Liver (tissue), 9 donors: ENCODE measurements around the gene NR6A1. TPM values are rescaled to one million over a fixed set of nuclear protein-coding genes. Genes with fewer than 3 reads are reported as not detected.

Experiments used
- DNase-seq: peaks from one replicate; pipeline ENCODE4 v3.0.0-alpha.2; 2017; ENCODE audit warnings: low spot score
- H3K27ac ChIP-seq, 2 donors: one replicate each; pipeline ENCODE4 v1.7.0; 2013; ENCODE audit warnings: inconsistent platforms in 2 of 2, low read length in 2 of 2, control low read depth in 1 of 2, low read depth in 1 of 2, mild to moderate bottlenecking in 1 of 2
- H3K27me3 ChIP-seq, 4 donors: one replicate each; pipeline versions ENCODE4 v1.6.1 to v1.7.0; 2013; ENCODE audit warnings: low read length in 3 of 4, inconsistent platforms in 1 of 4, mild to moderate bottlenecking in 1 of 4, moderate library complexity in 1 of 4; ENCODE audit not compliant: control insufficient read depth in 4 of 4, insufficient read depth in 4 of 4
- H3K36me3 ChIP-seq, 4 donors: one replicate each; pipeline versions ENCODE4 v1.6.1 to v1.7.0; 2013; ENCODE audit warnings: low read length in 3 of 4, mild to moderate bottlenecking in 3 of 4, low read depth in 1 of 4, moderate library complexity in 1 of 4; ENCODE audit not compliant: control insufficient read depth in 4 of 4, insufficient read depth in 3 of 4
- H3K4me1 ChIP-seq, 4 donors: one replicate each; pipeline versions ENCODE4 v1.6.1 to v1.7.0; 2013; ENCODE audit warnings: low read length in 3 of 4, mild to moderate bottlenecking in 3 of 4, moderate library complexity in 1 of 4; ENCODE audit not compliant: control insufficient read depth in 4 of 4, insufficient read depth in 4 of 4
- H3K4me3 ChIP-seq, 3 donors: one replicate each; pipeline versions ENCODE4 v1.6.1 to v1.7.0; 2013; ENCODE audit warnings: low read length in 3 of 3, control low read depth in 1 of 3, low read depth in 1 of 3, mild to moderate bottlenecking in 1 of 3
- H3K9ac ChIP-seq, 2 donors: one replicate each; pipeline ENCODE4 v1.7.0; 2013; ENCODE audit warnings: low read length in 2 of 2, mild to moderate bottlenecking in 2 of 2, moderate library complexity in 2 of 2, control low read depth in 1 of 2, low read depth in 1 of 2
- H3K9me3 ChIP-seq, 4 donors: one replicate each; pipeline versions ENCODE4 v1.6.1 to v1.7.0; 2013; ENCODE audit warnings: low read length in 3 of 4; ENCODE audit not compliant: control insufficient read depth in 4 of 4
- EGR1 ChIP-seq, 2 donors: IDR thresholded peaks; 2 replicates each; pipeline ENCODE4 v1.6.1; 2016 to 2018; ENCODE audit warnings: antibody characterized with exemption in 2 of 2, low read depth in 2 of 2
- FOXA1 ChIP-seq: IDR thresholded peaks from 2 replicates; pipeline ENCODE4 v1.6.1; 2016; ENCODE audit warnings: antibody characterized with exemption
- FOXA2 ChIP-seq: IDR thresholded peaks from 2 replicates; pipeline ENCODE4 v1.6.1; 2016; ENCODE audit warnings: antibody characterized with exemption
- GABPA ChIP-seq, 2 donors: IDR thresholded peaks in 1 of 2; conservative IDR thresholded peaks in 1 of 2; 2 replicates each; pipeline ENCODE4 v1.6.1; 2016; ENCODE audit warnings: antibody characterized with exemption in 2 of 2, mild to moderate bottlenecking in 1 of 2, moderate library complexity in 1 of 2
- HNF4A ChIP-seq, 2 donors: conservative IDR thresholded peaks; 2 replicates each; pipeline ENCODE4 v1.6.1; 2016; ENCODE audit warnings: antibody characterized with exemption in 2 of 2, mild to moderate bottlenecking in 2 of 2
- HNF4G ChIP-seq: IDR thresholded peaks from 2 replicates; pipeline ENCODE4 v1.6.1; 2016; ENCODE audit warnings: antibody characterized with exemption
- JUND ChIP-seq, 2 donors: IDR thresholded peaks; 2 replicates each; pipeline ENCODE4 v1.6.1; 2016; ENCODE audit warnings: antibody characterized with exemption in 2 of 2
- NR2F2 ChIP-seq: IDR thresholded peaks from 2 replicates; pipeline ENCODE4 v1.6.1; 2016; ENCODE audit warnings: antibody characterized with exemption
- RAD21 ChIP-seq, 2 donors: IDR thresholded peaks; 2 replicates each; pipeline ENCODE4 v1.6.1; 2016; ENCODE audit warnings: antibody characterized with exemption in 2 of 2, mild to moderate bottlenecking in 2 of 2
- RXRA ChIP-seq, 2 donors: IDR thresholded peaks; 2 replicates each; pipeline ENCODE4 v1.6.1; 2017 to 2018; ENCODE audit warnings: antibody characterized with exemption in 2 of 2, mild to moderate bottlenecking in 1 of 2
- SP1 ChIP-seq: IDR thresholded peaks from 2 replicates; pipeline ENCODE4 v1.6.1; 2018; ENCODE audit warnings: antibody characterized with exemption, mild to moderate bottlenecking
- TAF1 ChIP-seq: conservative IDR thresholded peaks from 2 replicates; pipeline ENCODE4 v1.6.1; 2016; ENCODE audit warnings: antibody characterized with exemption, mild to moderate bottlenecking
- YY1 ChIP-seq: IDR thresholded peaks from 2 replicates; pipeline ENCODE4 v1.6.1; 2016; ENCODE audit warnings: antibody characterized with exemption, mild to moderate bottlenecking
- WGBS: extraction: QIAGEN DNeasy Blood & Tissue Kit; methylation state at CpG from one replicate; pipeline ENCODE4 v1.1.7; 2013; 5-methylcytosine and 5-hydroxymethylcytosine counted together
- polyA plus RNA-seq, 2 donors: library from polyadenylated mRNA; stranded (reverse) in 1 of 2; unstranded in 1 of 2; fragments of 200-250 nt in 1 of 2; fragments of >200 nt in 1 of 2; fragmentation: Nextera tagmentation in 1 of 2; extraction: Ambion mirVana in 1 of 2; gene quantifications; one replicate each; pipeline versions ENCODE4 v1.2.1 to v1.2.3, GENCODE V29; 2013 to 2015
- total RNA-seq, 2 donors: library from RNA; depleted of rRNA; stranded (reverse); fragments of >200 nt; gene quantifications; one replicate each; pipeline ENCODE4 v1.2.3, GENCODE V29; 2014
- TF ChIP-seq, protein P1 (sequence below): fragments of 150-350 bp; IDR thresholded peaks from 2 replicates; pipeline ENCODE4 v1.5.1; 2017; ENCODE audit warnings: improper control_type of control experiment, low read depth, low read length; ENCODE audit not compliant: missing input control
- TF ChIP-seq, protein P2 (sequence below): IDR thresholded peaks from 2 replicates; pipeline ENCODE4 v1.6.1; 2016; ENCODE audit warnings: antibody characterized with exemption
- TF ChIP-seq, protein P3 (sequence below): IDR thresholded peaks from 2 replicates; pipeline ENCODE4 v1.6.1; 2016; ENCODE audit warnings: antibody characterized with exemption
- TF ChIP-seq, protein P4 (sequence below): IDR thresholded peaks from 2 replicates; pipeline ENCODE4 v1.6.1; 2016; ENCODE audit warnings: antibody characterized with exemption, mild to moderate bottlenecking
- donor health status: healthy.
- donor health status: healthy.
- donor health status: healthy.
- donor health status: healthy.
- donor health status: healthy.

Gene NR6A1
- total and polyA plus RNA-seq, 4 donors, result 0.72 to 6.1 (median 2.1) TPM

DNA sequence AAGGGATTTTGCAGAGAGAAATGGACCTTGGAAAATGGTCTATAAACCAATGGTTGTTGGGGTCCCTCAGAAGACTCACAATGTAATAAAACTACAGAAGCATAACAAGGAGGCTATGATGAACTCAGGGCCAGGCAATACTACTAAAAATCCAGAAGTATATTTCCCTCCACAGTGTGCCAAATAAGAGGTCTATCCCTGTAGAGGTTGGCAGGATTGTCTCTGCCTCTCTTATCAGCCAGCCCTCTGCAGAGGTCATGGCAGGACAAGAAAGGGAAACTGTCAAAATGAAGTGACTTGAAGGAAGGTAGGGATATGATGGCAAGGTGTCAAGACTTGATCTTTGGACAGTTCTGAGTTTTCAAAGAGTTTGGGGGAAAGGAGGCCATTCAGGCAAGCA lies 148.2 kb downstream of the NR6A1 start:
- TF ChIP-seq JUND (IDR thresholded peaks at IDR 0.05) (no peak), NR2F2 (no peak), TAF1 (no peak), YY1 (no peak), HNF4A (conservative IDR thresholded peaks at IDR 0.05) (no peak), FOXA2 (no peak)
- TF ChIP-seq, protein P1, sequence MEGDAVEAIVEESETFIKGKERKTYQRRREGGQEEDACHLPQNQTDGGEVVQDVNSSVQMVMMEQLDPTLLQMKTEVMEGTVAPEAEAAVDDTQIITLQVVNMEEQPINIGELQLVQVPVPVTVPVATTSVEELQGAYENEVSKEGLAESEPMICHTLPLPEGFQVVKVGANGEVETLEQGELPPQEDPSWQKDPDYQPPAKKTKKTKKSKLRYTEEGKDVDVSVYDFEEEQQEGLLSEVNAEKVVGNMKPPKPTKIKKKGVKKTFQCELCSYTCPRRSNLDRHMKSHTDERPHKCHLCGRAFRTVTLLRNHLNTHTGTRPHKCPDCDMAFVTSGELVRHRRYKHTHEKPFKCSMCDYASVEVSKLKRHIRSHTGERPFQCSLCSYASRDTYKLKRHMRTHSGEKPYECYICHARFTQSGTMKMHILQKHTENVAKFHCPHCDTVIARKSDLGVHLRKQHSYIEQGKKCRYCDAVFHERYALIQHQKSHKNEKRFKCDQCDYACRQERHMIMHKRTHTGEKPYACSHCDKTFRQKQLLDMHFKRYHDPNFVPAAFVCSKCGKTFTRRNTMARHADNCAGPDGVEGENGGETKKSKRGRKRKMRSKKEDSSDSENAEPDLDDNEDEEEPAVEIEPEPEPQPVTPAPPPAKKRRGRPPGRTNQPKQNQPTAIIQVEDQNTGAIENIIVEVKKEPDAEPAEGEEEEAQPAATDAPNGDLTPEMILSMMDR, result no peak
- TF ChIP-seq, protein P2, sequence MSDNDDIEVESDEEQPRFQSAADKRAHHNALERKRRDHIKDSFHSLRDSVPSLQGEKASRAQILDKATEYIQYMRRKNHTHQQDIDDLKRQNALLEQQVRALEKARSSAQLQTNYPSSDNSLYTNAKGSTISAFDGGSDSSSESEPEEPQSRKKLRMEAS, result no peak
- DNase-seq, result no peak
- no peak overlapping the region for H3K9ac ChIP-seq

DNA sequence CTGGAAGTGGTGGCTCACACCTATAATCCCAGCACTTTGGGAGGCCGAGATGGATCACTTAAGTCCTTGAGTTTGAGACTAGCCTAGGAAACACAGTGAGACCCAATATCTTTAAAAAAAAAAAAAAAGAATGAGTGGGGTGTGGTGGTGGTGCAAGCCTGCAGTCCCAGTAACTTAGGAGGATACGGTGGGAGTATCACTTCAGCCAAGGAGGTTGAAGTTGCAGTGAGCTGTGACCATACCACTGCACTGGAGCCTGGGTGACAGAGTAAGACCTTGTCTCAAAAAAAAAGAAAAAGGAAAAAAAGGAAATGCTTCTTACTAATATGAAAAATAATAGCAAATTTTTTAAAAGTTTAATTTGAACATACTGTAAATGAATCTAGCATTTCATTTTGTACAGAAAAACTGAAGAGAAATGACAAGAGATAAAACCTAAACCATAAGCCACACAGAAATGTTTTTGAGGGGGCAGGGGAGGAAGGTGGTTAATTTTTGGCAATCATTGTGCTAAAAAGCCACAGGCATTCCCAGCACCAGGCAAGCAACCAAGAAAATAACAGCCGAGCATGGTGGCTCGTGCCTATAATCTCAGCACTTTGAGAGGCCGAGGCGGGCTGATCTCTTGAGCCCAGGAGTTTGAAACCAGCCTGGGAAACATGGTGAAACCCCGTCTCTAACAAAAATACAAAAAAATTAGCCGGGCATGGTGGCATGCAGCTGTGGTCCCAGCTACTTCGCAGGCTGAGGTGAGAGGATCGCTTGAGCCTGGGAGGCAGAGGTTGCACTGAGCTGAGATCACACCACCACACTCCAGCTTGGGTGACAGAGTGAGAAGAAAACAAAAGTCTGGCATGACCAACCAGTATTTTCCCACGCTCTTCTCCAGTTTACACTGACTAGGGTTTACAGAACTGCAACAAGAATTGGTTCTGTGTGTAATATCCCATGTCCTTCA lies 149.5 kb downstream of the NR6A1 start:
- TF ChIP-seq FOXA1, result no peak
- TF ChIP-seq GABPA (IDR thresholded peaks at IDR 0.05 in 1 of 2, conservative IDR thresholded peaks at IDR 0.05 in 1 of 2), result no peak
- TF ChIP-seq RAD21 (IDR thresholded peaks at IDR 0.05), result no peak
- TF ChIP-seq SP1, result no peak
- TF ChIP-seq, protein P1, result no peak
- TF ChIP-seq NR2F2, result no peak
- TF ChIP-seq HNF4A (conservative IDR thresholded peaks at IDR 0.05), result no peak
- no peak for TF ChIP-seq HNF4G
- no peak for TF ChIP-seq TAF1
- TF ChIP-seq EGR1 (IDR thresholded peaks at IDR 0.05; ENCODE audit: low read depth in 2 of 2), result no peak
- TF ChIP-seq, protein P3, sequence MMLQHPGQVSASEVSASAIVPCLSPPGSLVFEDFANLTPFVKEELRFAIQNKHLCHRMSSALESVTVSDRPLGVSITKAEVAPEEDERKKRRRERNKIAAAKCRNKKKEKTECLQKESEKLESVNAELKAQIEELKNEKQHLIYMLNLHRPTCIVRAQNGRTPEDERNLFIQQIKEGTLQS, result no peak
- TF ChIP-seq JUND (IDR thresholded peaks at IDR 0.05), result no peak
- TF ChIP-seq YY1, result no peak
- TF ChIP-seq, protein P2, result no peak
- TF ChIP-seq RXRA (IDR thresholded peaks at IDR 0.05), result no peak
- no peak for TF ChIP-seq FOXA2
- TF ChIP-seq, protein P4, sequence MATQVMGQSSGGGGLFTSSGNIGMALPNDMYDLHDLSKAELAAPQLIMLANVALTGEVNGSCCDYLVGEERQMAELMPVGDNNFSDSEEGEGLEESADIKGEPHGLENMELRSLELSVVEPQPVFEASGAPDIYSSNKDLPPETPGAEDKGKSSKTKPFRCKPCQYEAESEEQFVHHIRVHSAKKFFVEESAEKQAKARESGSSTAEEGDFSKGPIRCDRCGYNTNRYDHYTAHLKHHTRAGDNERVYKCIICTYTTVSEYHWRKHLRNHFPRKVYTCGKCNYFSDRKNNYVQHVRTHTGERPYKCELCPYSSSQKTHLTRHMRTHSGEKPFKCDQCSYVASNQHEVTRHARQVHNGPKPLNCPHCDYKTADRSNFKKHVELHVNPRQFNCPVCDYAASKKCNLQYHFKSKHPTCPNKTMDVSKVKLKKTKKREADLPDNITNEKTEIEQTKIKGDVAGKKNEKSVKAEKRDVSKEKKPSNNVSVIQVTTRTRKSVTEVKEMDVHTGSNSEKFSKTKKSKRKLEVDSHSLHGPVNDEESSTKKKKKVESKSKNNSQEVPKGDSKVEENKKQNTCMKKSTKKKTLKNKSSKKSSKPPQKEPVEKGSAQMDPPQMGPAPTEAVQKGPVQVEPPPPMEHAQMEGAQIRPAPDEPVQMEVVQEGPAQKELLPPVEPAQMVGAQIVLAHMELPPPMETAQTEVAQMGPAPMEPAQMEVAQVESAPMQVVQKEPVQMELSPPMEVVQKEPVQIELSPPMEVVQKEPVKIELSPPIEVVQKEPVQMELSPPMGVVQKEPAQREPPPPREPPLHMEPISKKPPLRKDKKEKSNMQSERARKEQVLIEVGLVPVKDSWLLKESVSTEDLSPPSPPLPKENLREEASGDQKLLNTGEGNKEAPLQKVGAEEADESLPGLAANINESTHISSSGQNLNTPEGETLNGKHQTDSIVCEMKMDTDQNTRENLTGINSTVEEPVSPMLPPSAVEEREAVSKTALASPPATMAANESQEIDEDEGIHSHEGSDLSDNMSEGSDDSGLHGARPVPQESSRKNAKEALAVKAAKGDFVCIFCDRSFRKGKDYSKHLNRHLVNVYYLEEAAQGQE, result no peak
- WGBS, result 88% methylated on average over 11 of the region's 11 CpGs
- H3K9me3 ChIP-seq, result no peaks in the 10 kb centered on the region

More for the DNA sequence above, 148.2 kb downstream of the NR6A1 start:
- Histone ChIP-seq H3K27me3 (no peaks in the 10 kb centered on the region), H3K9me3 (no peaks in the 10 kb centered on the region), H3K27ac (no peak overlapping the region), H3K36me3 (no peaks in the 10 kb centered on the region), H3K4me3 (no peak overlapping the region), H3K4me1 (peaks cover 0 to 5% (median 2%) of the 10 kb centered on the region in 4 donors)

More for the DNA sequence above, 149.5 kb downstream of the NR6A1 start:
- H3K27me3 ChIP-seq, result no peaks in the 10 kb centered on the region
- DNase-seq, result no peak
- H3K4me1 ChIP-seq, result peaks cover 0 to 9% (median 5%) of the 10 kb centered on the region in 4 donors
- H3K4me3 ChIP-seq, result no peak overlapping the region
- no peak overlapping the region for H3K27ac ChIP-seq
- H3K36me3 ChIP-seq, result no peaks in the 10 kb centered on the region
- H3K9ac ChIP-seq, result no peak overlapping the region
